Gastrocnemius medialis (tissue), 4 donors: ENCODE measurements around the gene PEAK1.

Source experiments
- CTCF ChIP-seq, 5 experiments: fragments of 450-650 bp in 3 of 5; fragments of 200-600 bp in 2 of 5; sonication (generic) in 2 of 5; IDR thresholded peaks in 4 of 5; conservative IDR thresholded peaks in 1 of 5; 1 replicate in 4 of 5; 2 replicates in 1 of 5; pipeline ENCODE4 v1.5.1; 2016 to 2019; ENCODE audit warnings: antibody characterized with exemption in 5 of 5, mild to moderate bottlenecking in 3 of 5, moderate library complexity in 3 of 5
- POLR2A ChIP-seq, 2 donors: fragments of 450-650 bp; IDR thresholded peaks; one replicate each; pipeline ENCODE4 v1.6.1; 2017; ENCODE audit warnings: antibody characterized with exemption in 2 of 2, mild to moderate bottlenecking in 2 of 2, moderate library complexity in 2 of 2

GRCh38 chr15:77255385-77255784 lies 164.5 kb downstream of the PEAK1 start:
- TF ChIP-seq CTCF (IDR thresholded peaks at IDR 0.05 in 4 of 5, conservative IDR thresholded peaks at IDR 0.05 in 1 of 5), result no peak
- no peak for TF ChIP-seq POLR2A (IDR thresholded peaks at IDR 0.05)
